ENCODE results near the gene SERINC2. TPM values are rescaled to one million over a fixed set of nuclear protein-coding genes. Genes with fewer than 3 reads are reported as not detected.

Gene SERINC2
- 1.7 and 5.6 TPM in 2 replicates for total RNA-seq (2011; cell fraction: chromatin; rRNA removed; ENCODE audit: low replicate concordance)
- total RNA-seq (2011; cell fraction: nucleolus; rRNA removed), result 5.8 and 6.4 TPM in 2 replicates
- total RNA-seq (2011; cell fraction: nucleoplasm; rRNA removed), result 5.9 and 7.2 TPM in 2 replicates
- 0.45 TPM in 1 of 2 replicates, not detected in the other for total RNA-seq (2014; rRNA removed)
- total RNA-seq (2014; rRNA removed; fragmentation: Illumina TruSeq; extraction: Trizol), result 0.10 and 0.15 TPM in 2 replicates
- 0.22 and 0.23 TPM in 2 replicates for total RNA-seq (2015; rRNA removed; fragmentation: Illumina TruSeq; extraction: Trizol)
- 1.2 and 1.5 TPM in 2 replicates for total RNA-seq (2021)
- 0.88 and 1.0 TPM in 2 replicates for polyA plus RNA-seq (2011; rRNA removed)
- polyA plus RNA-seq (2011; cell fraction: cytosol; rRNA removed), result 1.7 and 4.1 TPM in 2 replicates
- 1.5 and 2.4 TPM in 2 replicates for polyA plus RNA-seq (2011; cell fraction: nucleus; rRNA removed)
- 0.76 and 3.3 TPM in 2 replicates for polyA plus RNA-seq (2012)
- 0.70 and 1.2 TPM in 2 replicates for polyA plus RNA-seq (2014; fragmentation: Illumina TruSeq; extraction: Trizol)
- polyA plus RNA-seq (2014; fragmentation: Nextera tagmentation; extraction: Ambion mirVana), result under 1 TPM in 1 of 2 experiments, not detected in 1; 0.07 TPM
- polyA plus RNA-seq (2014; rRNA removed), result 1.0 and 1.8 TPM in 2 replicates
- polyA minus RNA-seq (2011; rRNA and poly(A)+ RNA removed), result 0.21 and 0.63 TPM in 2 replicates
- 0.73 and 0.95 TPM in 2 replicates for polyA minus RNA-seq (2011; cell fraction: cytosol; rRNA and poly(A)+ RNA removed)
- polyA minus RNA-seq (2011; cell fraction: nucleus; rRNA and poly(A)+ RNA removed), result 0.54 and 0.89 TPM in 2 replicates
- Bru-seq, nascent RNA, result percentile 46 among the genes with signal in this experiment
- BruChase-seq, experiment 1, labeled RNA remaining after a 2-hour chase, result percentile 34 among the genes with signal in this experiment
- percentile 35 among the genes with signal in this experiment for BruChase-seq, experiment 2, labeled RNA remaining after a 6-hour chase
- long read RNA-seq, experiment 1, partial matches to known transcripts, result 6 of 7 reads
- long read RNA-seq, experiment 1, other reads (novel, unspliced or antisense), result 0 of 7 reads
- long read RNA-seq, experiment 2, partial matches to known transcripts, result 0 of 4 reads
- long read RNA-seq, experiment 2, other reads (novel, unspliced or antisense), result 1 of 4 reads
- long read RNA-seq, experiment 3, result 0 reads

DNA sequence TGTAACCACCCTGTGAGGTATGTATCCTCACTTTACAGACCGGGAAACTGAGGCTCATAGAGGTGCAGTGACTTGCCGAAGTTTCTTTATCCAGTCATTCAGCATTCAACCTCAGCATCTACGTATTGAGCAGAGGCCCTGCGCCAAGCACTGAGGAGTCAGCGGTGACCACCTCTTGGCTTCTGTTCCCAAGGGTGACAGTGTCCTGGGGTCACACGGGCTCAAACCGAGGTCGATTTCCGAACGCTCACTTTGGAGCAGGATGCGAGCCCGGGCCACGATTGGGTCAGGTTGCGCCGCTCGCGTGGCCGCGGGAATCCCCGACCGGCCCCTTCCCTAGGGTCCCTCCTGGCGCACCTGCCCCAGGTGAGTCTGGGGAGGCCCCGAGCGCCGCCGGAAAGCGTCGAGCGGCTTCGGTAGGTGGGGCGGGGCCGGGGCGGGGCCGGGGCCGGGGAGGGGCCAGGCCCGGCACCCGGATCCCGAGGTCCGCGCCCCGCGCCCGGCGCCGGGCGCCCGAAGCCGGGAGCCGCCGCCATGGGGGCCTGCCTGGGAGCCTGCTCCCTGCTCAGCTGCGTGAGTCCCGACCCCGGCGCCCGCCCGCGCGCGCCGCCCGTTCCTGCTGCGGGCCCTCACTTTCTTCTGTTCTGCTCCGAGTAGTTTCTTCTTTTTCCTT lies at the start of gene SERINC2:
SERINC2 (plus strand) TSS at position 482 of the 673 bp plus-strand sequence; CDS start at position 535, 53 bp downstream.
- DNase-seq (ENCODE audit: extremely low read depth in 1 of 4, low spot score in 3 of 4) (peak; percentile 40 to 95 (median 90)), FAIRE-seq (no peak), ATAC-seq (peak; percentile 78)
- in situ Hi-C loops (cut with MboI) (no loop called here), intact Hi-C loops (cut with micrococcal nuclease) (no loop called here)
- H3K9ac ChIP-seq (ENCODE audit: insufficient read depth in 1 of 2, low read depth in 2 of 2, low read length in 2 of 2), result peak within 1 kb of the TSS; percentile 58 to 90; a peak in 3 of 4 replicates
- BruUV-seq (replicated peaks), result no TSS peak
- peaks cover 23 to 37% of the 10 kb centered on the region in 2 experiments; a peak in 4 of 5 replicates for H3K27me3 ChIP-seq (ENCODE audit: control insufficient read depth in 2 of 2, insufficient read depth in 2 of 2, low read length in 2 of 2)
- CTCF ChIA-PET (ENCODE audit: low intra/inter-chr PET ratio), result interaction anchor here (0.5 kb wide), 1 partner anchor 695 kb away, joined by 3 read pairs; no protein-coding TSS in a partner anchor
- H3K36me3 ChIP-seq (ENCODE audit: control insufficient read depth, insufficient read depth, low read length), result no peaks in the 10 kb centered on the region
- peak within 1 kb of the TSS; percentile 70 for H3K4me2 ChIP-seq (ENCODE audit: insufficient read depth, low read length)
- H3K27ac ChIP-seq (ENCODE audit: extremely low read depth, low read depth, low read length), result no peak within 1 kb of the TSS
- H3K9me3 ChIP-seq (replicated peaks; ENCODE audit: control insufficient read depth, insufficient read depth, low read depth, low read length), result no peaks in the 10 kb centered on the region
- H2AFZ ChIP-seq (ENCODE audit: low read depth, low read length), result peak within 1 kb of the TSS; percentile 75
- POLR2A ChIA-PET, result interaction anchor here (1.2 kb wide), 1 partner anchor 230 kb away, joined by 3 read pairs; no protein-coding TSS in a partner anchor
- no peaks in the 10 kb centered on the region for H3K9me1 ChIP-seq (ENCODE audit: control insufficient read depth, insufficient read depth, low read length)
- 0 out of 2 replicates have a peak, but pooled peaks cover 5% of the 10 kb centered on the region for H4K20me1 ChIP-seq (replicated peaks; ENCODE audit: control insufficient read depth, insufficient read depth, low read length)
- H3K79me2 ChIP-seq (ENCODE audit: control insufficient read depth, insufficient read depth, low read length), result no peaks in the 10 kb centered on the region
- whole genome bisulfite sequencing (ENCODE audit: insufficient coverage, low coverage, missing lambda C conversion rate), result 23% methylated on average over 43 of the region's 63 CpGs
- peaks cover 21 to 30% of the 10 kb centered on the region in 2 experiments; a peak in 4 of 5 replicates for H3K4me1 ChIP-seq (replicated peaks in 1 of 2; ENCODE audit: control insufficient read depth in 2 of 2, insufficient read depth in 2 of 2, low read length in 2 of 2)
- H3K4me3 ChIP-seq, result peak within 1 kb of the TSS; percentile 54
- TF ChIP-seq NCOA1 (IDR thresholded peaks at IDR 0.05; ENCODE audit: low read depth), result no peak
- 0 out of 2 replicates have a peak, but pooled peaks have one; percentile 33 for TF ChIP-seq TGIF2 (CRISPR knock-in tag; IDR thresholded peaks at IDR 0.05)
- no peak for TF ChIP-seq TARDBP (IDR thresholded peaks at IDR 0.05)
- TF ChIP-seq PHF8 (IDR thresholded peaks at IDR 0.05; ENCODE audit: borderline replicate concordance, low read length), result peak; percentile 62; the same call in 1 of the 2 replicates
- no peak for TF ChIP-seq CBX5 (IDR thresholded peaks at IDR 0.05; ENCODE audit: borderline replicate concordance, low read depth)
- no peak for TF ChIP-seq E2F3 (CRISPR knock-in tag; IDR thresholded peaks at IDR 0.05)
- TF ChIP-seq FOXK1 (CRISPR knock-in tag; IDR thresholded peaks at IDR 0.05; ENCODE audit: borderline replicate concordance), result no peak
- TF ChIP-seq ADNP (tag; IDR thresholded peaks at IDR 0.05), result no peak
- TF ChIP-seq RHOXF2B (CRISPR knock-in tag; conservative IDR thresholded peaks at IDR 0.05), result no peak
- TF ChIP-seq POLR2A (conservative IDR thresholded peaks at IDR 0.05), result 0 out of 2 replicates have a peak, but pooled peaks have one; percentile 32
- peak; percentile 14; the same call in 1 of the 2 replicates for TF ChIP-seq ZBTB7A (IDR thresholded peaks at IDR 0.05; ENCODE audit: borderline replicate concordance, control insufficient read depth, low read depth, low read length)
- no peak for TF ChIP-seq NFE2 (IDR thresholded peaks at IDR 0.05; ENCODE audit: low read depth)
- TF ChIP-seq, protein P1, sequence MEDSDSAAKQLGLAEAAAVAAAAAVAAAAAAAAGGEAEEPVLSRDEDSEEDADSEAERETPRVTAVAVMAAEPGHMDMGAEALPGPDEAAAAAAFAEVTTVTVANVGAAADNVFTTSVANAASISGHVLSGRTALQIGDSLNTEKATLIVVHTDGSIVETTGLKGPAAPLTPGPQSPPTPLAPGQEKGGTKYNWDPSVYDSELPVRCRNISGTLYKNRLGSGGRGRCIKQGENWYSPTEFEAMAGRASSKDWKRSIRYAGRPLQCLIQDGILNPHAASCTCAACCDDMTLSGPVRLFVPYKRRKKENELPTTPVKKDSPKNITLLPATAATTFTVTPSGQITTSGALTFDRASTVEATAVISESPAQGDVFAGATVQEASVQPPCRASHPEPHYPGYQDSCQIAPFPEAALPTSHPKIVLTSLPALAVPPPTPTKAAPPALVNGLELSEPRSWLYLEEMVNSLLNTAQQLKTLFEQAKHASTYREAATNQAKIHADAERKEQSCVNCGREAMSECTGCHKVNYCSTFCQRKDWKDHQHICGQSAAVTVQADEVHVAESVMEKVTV (CRISPR knock-in tag; IDR thresholded peaks at IDR 0.05), result peak; percentile 73
- peak; percentile 44; the same call in 1 of the 2 replicates for TF ChIP-seq KAT7 (CRISPR knock-in tag; IDR thresholded peaks at IDR 0.05; ENCODE audit: borderline replicate concordance)

Measured in K562 (cell line).